ENCODE results near the gene ADRA2B. TPM values are rescaled to one million over a fixed set of nuclear protein-coding genes. Genes with fewer than 3 reads are reported as not detected.
"Not testable (repeated sequence)": the region's sequence is repeated elsewhere in the genome, so short reads cannot be mapped to it uniquely, and the experiment has no call there.

Gene ADRA2B
- total RNA-seq, 1 donor from 2014 or later: 5.0 TPM

DNA sequence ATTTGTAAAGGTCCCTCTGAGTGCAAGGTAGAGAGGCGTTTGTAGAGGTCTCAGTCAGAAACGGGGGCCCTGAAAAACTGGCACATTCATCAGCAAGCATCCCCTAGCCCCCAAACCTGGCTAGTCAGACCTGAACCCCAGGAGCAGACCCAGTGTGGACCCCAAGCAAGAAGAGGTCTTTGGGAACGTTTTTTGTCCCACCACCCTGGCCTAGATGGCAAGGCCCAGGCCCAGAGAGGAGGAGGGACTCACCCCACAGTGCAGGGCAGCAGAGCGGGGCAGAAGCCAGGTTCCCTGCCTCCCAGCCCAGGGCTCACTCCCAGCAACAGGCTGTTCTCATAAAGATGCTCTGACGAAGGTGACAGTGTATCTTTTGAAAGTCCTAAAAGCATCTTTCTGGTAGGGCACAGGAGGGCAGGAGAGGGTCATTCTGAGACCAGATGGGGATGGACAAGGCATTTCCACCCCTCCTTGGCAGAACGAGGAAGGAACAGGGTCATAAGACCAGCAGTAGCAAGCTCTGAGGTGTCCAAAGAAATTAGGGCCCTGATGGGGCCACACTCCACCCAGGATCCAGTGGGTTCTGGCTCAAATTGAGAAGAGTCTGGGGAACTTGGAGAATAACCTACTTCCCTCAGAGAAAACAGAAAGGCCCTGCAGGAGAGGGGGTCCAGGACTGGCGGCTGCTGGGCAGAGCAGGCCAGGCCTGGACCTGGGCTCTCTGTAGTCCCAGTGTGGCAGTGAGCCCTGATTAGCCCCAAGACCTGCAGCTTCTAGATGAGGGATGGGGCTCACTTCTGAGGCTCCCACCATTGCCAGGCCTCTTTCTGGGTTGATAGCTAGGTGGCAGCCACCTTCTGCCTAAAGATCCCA is 18.2 kb downstream of the ADRA2B start:
- ATAC-seq (peak; percentile 18), DNase-seq (peak; percentile 20)
- intact Hi-C loops (cut with micrococcal nuclease): no loop called here

DNA sequence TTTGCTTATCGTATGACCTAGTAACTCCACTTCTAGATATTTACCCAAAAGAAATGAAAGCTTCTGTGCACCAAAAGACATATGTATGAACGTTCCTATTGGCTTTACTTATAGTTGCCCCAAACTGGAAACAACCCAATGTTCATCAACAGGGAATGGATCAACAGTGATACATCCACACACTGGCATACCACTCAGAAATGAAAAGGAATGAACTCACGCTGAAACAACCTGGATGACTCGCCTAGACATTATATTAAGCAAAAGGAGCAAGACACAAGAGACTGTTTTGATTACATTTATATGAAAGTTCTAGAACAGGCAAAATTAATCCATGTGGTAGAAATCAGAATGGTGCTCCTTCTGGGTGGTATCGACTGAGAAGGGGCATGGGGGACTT is 18.9 kb downstream of the ADRA2B start:
- DNase-seq (no peak), ATAC-seq (no peak)
- intact Hi-C loops (cut with micrococcal nuclease): no loop called here

DNA sequence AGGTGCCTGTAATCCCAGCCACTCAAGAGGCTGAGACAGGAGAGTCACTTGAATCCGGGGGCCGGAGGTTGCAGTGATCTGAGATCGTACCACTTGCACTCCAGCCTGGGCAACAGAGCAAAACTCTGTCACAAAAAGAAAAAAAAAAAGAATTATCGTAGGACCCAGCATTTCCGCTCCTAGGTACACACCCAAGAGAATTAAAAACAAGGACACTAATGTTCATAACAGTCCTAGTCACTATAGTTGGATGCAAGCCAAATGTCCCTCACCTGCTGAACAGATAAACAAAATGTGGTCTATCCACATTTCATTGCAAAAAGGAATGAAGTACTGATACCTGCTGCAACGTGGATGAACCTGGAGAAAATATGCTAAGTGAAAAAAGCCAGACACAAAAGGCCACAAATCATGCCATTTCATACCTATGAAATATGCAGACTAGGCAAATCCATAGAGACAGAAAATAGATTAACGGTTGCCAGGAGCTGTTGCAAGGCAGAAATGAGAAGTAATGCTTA is 21.2 kb downstream of the ADRA2B start:
- ATAC-seq (no peak), DNase-seq (no peak)
- intact Hi-C loops (cut with micrococcal nuclease): no loop called here

DNA sequence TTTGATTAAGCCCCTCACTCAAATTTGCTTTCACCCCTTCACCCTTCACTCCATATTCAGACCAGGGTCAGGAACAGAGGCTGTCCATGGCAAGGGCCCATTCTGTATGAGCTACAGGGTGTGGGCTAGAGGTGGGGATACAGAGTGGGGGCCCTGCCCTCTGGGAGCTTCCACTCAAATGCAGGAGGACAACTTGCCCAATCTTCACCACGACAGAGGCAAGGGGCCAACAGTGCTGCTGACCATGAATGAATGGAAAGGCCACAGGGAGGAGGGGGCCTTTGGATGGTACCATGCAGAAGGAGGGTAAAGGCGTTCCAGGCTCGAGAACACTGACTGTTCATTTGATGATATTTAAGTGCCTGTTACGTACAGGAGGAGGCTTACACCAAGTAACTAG is 22.8 kb downstream of the ADRA2B start:
- ATAC-seq: no peak
- intact Hi-C loops (cut with micrococcal nuclease): no loop called here
- DNase-seq: no peak

DNA sequence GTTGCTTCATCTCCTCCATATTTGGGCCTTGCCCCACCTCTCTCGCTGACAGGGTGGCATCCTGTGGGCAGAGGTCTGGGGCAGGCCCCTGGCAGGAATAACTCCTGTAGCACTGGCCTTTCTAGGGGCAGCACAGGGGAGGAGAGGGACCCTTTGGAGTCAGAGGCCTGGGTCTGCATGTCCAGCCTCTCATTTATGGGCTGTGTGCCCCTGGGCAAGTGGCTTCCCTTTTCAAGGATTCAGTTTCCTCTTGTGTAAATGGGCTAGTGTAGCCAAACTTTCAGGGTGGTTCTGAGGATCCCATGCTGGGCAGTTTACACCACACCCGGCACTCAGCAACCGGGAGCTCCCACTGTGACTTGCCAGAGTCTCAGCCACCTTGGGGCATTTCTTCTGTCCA is 23.4 kb downstream of the ADRA2B start:
- intact Hi-C loops (cut with micrococcal nuclease): no loop called here
- peak; percentile 25 for DNase-seq

DNA sequence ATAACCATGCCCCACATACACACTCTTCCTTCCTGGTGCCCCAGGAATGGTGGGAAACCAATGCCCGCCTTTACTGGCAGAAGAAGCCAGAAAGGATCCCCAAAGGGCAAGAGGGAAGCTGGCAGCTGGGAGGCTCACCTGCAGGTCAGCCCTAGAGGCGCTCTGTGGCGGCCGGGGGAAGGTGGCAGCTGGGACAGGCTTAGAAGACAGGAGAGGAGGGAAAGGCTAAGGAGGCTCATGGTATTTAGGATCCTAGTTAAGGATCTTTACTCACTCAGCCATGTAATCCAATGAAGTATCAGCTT is 23.8 kb downstream of the ADRA2B start:
- intact Hi-C loops (cut with micrococcal nuclease): no loop called here
- DNase-seq: peak; percentile 19
- ATAC-seq: no peak

More for the DNA sequence above, 23.4 kb downstream of the ADRA2B start:
- ATAC-seq: no peak

DNA sequence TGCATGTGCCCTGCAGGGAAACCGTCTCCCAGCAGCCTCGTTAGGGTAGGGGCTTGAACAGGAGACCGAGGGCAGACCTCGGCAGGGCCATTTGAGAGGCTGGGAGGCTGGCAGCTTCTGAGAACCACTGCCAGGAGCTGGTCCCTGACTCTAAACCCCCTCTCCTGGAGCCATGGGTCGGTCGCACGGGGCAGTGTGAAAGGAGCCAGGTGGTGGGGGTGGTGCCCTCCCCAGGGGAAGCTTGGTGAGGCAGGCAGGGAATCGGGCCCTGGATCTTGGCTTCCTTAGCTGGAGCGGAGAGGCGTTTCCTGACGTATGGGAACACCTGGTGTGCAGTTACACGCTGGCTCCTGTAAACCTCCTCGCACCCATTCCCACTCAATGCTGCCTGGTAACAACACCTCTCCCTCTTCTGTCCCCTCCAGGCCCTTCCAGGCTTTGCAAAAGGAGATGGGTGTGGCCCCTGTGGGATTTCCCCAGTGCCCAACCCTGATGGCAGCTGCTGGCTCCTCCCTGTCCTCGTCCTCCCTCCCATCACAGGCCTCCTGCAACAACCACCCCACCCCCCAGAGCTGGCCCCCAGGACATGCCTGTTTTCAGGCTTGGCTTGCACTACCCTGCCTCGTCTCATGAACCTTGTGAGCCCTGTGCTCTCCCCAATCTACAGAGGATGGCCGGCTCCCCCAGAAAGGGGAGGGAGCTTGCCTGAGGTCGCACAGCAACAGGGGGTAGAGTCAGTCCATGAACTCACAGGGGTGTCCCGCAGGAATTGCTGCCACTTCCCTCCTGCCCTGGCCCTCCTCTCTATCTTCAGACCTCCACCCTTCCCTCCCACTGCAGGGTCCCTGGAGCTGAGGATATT is 24.4 kb downstream of the ADRA2B start:
- ATAC-seq: no peak
- DNase-seq: peak; percentile 19
- intact Hi-C loops (cut with micrococcal nuclease): no loop called here

DNA sequence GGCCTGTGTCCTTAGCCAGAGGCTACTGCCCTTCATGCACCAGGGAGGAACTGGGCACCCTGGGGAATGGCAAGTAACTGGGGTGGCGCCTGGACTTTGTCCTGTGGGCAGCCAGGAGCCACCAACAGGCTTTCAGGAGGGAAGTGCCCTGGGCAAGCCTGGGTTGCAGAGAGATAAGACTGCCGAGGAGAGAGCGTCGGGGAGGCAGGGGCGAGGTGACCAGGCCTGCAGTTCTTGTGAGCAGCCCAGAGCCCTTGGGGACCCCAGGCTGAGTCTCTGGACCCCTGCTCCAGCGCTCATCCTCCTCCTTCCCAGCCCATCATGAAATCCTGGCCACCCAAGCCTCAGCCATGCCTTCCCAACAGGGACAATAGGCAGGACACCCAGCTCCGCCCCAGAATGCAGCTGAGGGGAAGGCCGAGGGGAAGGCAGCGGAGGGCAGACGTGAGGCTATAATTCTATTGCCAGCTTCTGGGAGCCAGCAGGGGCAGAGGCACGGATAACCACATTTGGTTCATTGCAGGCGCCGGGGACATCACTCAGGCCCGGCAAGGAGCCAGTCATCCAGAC is 25.1 kb downstream of the ADRA2B start:
- intact Hi-C loops (cut with micrococcal nuclease): no loop called here
- peak; percentile 25 for DNase-seq
- ATAC-seq: no peak

DNA sequence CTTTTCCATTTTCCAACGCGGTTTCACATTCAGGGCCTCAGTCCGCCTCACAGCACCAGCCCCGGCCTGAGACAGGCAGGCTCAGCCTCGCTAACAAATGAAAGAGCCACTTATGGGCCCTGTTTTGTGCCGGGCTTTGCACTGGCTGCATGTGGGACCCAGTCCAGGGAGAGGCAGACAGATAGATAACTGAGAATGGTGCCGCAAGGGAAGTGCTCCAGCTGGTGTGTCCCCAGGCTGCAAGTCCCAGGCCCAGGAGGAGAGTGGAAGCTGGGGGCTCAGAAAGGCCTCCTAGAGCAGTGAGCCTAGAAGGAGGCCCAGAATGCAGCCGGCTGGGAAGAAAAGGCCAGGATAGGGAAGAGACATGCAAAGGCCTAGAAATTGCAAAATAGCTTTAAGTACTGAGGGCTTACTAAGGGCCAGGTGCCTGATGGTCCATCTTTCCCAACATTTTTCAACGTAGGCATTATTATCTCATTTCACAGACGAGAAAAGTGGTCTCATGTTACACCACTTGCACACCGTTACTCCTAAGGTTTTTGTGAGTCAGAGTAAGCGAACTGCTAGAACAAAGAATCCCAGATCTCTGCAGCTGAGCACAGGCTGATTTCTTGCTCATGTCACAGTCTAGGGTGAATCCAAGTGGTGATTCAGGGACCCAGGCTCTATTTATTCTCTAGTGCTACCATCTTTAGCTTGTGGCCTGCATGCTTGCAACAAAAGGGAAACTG is 26.0 kb downstream of the ADRA2B start:
- intact Hi-C loops (cut with micrococcal nuclease): no loop called here
- DNase-seq (peak; percentile 34), ATAC-seq (peak; percentile 74)

DNA sequence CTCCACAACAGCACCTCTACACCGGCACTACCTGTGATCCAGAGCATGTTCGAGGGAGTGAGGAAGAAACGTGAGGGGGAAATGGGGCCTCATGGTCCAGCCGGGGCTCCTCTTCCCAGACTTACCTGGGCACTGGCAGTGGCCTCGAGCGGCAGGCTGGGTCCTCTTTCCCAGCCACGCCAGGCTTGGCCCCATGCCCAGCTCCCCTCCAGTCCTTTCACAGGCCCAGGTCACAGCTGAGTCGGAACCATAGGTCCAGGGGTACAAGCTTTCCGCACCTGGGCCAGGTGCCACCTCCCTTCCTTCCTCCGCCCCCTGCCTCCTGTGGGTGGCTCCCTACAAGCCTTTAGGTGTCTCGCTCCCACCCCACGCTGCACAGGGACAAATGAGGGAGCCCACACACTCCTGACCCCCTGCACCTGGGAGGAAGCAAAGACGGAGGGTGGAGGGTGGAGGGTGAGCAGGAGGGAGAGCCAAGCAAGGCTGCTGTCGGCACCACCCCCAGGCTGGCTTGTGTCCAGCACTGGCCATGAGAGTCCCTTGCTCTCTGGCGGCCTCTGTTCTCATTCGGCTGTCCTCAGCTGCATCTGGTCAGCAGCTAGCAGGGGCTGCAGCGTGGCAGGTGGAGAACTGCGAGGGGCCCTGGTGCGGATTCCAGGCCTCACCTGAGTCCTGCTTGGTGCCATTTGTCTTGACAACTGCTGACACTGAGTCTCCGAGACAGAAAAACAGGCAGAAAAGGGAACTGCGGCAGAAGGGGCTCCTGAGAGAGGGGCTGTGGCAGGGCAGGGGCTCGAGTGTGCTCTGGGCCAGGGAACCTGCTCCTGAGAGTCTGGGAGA is 26.8 kb downstream of the ADRA2B start:
- peak; percentile 75 for ATAC-seq
- peak; percentile 79 for DNase-seq
- intact Hi-C loops (cut with micrococcal nuclease): no loop called here

DNA sequence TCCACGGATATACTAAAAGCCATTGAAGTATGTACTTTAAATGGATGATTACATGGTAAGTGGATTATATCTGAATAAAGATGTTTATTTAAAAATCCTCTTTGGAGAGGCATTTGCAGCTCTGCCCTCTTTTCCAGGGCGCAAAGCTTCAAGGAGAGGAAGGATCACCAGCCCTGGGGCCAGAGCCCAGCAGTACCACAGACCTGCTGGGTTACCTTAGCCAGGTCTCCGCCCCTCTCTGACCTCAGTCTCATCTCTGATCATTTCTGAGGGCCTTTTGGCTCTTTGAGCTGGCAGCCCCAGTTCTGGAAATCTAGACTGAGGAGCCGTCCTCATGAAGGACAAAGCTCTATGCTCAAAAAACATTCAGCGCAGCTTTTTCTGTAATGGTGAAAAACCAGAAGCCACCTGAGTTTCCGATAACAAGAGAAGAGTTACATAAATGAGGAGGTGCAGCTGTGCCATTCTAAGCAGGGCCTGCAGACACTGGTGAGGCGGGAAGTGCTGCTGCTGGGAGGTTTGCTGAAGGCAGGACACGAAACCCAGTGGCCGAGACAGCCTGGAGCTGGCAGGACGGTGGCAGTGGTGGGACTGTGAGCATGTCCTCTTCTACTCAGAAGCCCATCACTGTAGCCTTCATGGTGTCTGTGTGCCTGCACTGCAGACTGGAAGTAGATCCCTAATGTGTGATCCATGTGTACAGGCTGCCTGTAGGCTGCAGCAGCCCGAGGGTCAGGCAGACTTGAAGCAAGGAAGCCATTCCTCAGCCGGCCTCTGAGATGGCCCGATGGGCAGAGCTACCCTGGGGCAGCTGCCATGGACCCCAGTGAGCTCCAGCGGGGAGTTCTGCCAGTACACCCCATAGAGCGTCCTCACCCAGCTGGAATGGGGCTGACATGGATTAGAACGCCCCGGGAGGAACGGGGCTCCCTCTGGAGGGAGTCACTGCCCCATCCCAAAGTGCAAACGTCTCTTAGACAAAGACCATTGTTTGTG is 27.7 kb downstream of the ADRA2B start:
- DNase-seq (peak; percentile 9), ATAC-seq (no peak)
- intact Hi-C loops (cut with micrococcal nuclease): no loop called here

DNA sequence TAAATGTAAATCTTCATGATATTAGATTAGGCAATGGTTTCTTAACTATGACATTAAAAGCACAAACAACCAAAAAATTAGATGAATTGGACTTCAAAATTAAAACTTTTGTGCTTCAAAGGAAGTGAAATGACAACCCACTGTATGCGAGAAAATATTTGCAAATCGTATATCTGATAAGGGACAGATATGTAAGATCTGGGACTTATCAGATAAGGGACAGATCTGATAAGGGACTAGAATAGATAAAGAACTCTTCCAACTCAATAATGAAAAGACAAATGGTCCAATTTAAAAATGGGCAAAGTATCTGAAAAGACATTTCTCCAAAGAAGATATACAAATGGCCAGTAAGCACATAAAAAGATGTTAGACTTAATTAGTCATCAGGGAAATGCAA is 29.2 kb downstream of the ADRA2B start:
- ATAC-seq: no peak
- DNase-seq: no peak
- intact Hi-C loops (cut with micrococcal nuclease): no loop called here

DNA sequence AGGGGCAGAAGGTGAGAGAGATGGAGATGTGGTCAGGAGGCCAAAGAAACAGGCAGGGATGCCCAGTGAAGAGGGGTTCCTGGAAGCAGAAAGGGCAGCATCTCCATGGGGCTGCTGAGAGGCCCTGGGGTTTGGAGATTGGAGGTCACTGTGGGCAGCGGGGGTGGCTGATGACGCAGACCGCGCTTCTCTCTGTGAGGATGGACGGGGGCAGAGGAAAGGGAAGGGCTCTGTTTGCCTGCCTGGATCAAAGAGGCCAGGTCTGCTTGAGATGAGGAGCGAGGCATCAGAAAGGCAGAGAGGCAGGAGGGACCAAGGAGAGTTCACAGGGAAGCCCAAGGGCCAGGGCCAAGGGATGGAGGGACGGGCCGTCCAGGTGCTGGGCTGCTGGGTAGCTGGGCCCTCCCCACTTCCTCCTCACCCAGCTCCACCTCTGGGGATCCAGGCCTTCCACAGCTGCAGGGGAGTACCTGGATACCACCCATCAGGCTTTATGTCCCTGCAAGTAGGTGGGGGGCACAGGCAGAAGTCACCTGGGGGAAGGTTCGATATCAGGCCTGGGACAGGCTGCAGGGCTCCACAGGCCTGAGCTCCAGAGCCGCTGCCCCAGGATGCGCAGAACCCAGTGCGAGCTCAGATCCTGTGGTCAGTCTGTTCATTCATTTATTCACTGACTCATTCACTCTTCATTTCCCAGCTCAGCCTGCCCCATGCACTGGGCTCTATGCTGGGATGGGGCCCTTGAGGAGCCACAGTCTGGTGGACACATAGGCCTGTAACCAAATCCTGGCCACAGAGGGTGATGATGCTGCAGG is 30.6 kb downstream of the ADRA2B start:
- ATAC-seq: no peak
- peak; percentile 10 for DNase-seq
- intact Hi-C loops (cut with micrococcal nuclease): no loop called here

DNA sequence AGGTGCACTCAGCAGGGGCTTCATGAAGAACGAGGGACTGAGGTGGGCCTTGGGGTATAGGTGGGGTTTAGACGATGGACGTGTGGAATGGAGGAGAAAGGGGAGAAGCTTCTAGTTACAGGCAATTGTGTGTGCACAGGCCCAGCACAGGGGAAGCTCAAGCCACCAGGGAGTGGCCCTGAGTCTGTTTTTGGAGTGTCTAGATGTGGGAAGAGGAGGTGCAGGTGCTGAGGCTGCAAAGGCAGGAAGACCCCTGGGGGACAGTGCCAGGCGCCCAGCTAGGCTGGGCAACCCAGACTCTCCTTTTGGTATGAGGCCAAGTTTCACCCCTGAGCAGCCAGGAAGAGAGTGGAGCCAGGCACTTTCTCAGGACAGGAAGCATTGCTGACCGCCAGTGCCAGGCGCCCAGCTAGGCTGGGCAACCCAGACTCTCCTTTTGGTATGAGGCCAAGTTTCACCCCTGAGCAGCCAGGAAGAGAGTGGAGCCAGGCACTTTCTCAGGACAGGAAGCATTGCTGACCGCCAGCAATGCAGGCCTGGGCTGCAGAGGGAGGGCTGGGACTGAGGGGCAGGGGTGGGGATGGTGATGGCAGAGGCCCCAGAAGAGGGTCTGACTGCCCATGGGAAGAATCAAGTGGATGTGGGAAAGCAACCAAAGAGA is 31.4 kb downstream of the ADRA2B start:
- intact Hi-C loops (cut with micrococcal nuclease); ATAC-seq; DNase-seq: not testable (repeated sequence)

DNA sequence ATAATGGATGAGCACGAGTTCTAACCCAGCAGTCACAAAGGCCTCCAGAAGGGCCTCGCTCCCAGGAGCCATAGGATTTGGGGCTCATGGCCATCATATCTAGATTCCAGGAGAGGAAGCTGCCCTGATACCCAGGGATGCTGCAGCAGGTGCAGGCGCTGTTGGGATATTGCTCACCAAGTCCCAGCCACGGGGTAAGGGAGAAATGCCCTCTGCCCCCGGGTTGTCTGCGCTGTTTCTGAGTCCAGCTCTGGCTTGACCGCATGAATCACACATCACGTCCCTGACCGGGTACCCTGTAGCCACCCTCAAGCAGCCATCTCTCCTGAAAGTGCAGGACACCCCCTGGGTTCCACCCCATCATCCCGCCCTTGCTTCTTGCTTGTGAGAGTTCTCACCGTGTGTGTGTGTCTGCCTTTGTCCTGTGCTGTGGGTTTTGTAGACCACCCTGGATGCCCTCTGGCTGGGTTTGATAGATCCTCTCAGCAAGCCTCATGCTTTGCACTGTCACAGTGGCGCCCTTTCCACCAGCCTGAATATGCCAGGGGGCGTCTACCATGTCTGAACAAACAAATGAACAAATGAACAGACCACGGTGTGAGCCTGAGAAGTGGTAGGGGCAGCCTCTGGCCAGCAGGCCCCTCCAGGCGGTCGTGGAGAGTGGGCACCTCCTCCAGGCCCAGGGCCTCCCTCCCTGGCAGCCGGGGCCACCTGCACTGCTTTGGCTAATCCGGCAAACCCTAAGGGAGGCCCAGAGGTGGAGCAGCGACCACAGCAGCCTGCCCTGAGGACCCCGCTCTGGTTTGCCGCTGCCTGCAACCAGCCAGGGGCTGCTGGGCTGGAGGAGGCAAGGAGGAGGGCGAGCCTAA is 32.1 kb downstream of the ADRA2B start:
- intact Hi-C loops (cut with micrococcal nuclease): no loop called here
- peak; percentile 23 for DNase-seq

More for the DNA sequence above, 32.1 kb downstream of the ADRA2B start:
- ATAC-seq: no peak

Measured in left ventricle myocardium superior (tissue), 1 donor.